RWPE1 (cell line): ENCODE data around the gene CHI3L1.

Experiments used
- CTCF ChIA-PET: fragments of 350-600 bp; sonication (Branson Sonifier 250); formaldehyde crosslinking; extraction: SDS; loops from one replicate; lab custom pipeline; 2021; lab: Yijun Ruan, JAX
- POLR2A ChIA-PET: fragments of 400-600 bp; formaldehyde crosslinking; extraction: SDS; loops from one replicate; lab custom pipeline; 2020; ENCODE audit warnings: antibody characterized with exemption; ENCODE audit not compliant: low non-redundant PET; lab: Yijun Ruan, JAX
- DNase-seq: peaks from one replicate; pipeline ENCODE4 v3.0.0; 2012; ENCODE audit warnings: low spot score
- H3K27ac ChIP-seq: fragments of 450-650 bp; 2 replicates; pipeline ENCODE4 v1.5.1; 2017
- TF ChIP-seq, protein P1 (sequence below): fragments of 450-650 bp; conservative IDR thresholded peaks from 2 replicates; pipeline ENCODE4 v1.5.1; 2017; ENCODE audit warnings: low read depth, mild to moderate bottlenecking

The CHI3L1 gene

DNA sequence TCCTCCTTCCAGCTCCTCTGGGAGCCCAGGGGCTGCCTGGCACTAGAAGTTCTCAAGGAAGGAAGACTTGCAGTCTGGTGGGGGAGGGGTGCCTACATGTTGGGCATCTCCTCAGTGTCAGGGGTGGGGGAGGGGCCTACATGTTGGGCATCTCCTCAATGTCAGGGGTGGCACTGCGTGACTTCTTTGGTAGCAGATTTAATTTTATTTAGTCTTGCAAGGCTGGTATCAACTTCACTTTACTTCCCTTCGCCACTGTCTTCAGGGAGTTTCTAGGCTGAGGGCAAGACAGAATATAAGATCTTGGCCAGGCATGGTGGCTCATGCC lies 40.5 kb downstream of the CHI3L1 start:
- ChIA-PET POLR2A (no interaction called here), CTCF (interaction anchor here (0.7 to 2.1 kb wide), 3 partner anchors 106 to 229 kb away, joined by 3 to 11 read pairs (median 3); no protein-coding TSS in a partner anchor)
- TF ChIP-seq, protein P1, sequence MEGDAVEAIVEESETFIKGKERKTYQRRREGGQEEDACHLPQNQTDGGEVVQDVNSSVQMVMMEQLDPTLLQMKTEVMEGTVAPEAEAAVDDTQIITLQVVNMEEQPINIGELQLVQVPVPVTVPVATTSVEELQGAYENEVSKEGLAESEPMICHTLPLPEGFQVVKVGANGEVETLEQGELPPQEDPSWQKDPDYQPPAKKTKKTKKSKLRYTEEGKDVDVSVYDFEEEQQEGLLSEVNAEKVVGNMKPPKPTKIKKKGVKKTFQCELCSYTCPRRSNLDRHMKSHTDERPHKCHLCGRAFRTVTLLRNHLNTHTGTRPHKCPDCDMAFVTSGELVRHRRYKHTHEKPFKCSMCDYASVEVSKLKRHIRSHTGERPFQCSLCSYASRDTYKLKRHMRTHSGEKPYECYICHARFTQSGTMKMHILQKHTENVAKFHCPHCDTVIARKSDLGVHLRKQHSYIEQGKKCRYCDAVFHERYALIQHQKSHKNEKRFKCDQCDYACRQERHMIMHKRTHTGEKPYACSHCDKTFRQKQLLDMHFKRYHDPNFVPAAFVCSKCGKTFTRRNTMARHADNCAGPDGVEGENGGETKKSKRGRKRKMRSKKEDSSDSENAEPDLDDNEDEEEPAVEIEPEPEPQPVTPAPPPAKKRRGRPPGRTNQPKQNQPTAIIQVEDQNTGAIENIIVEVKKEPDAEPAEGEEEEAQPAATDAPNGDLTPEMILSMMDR, result no peak
- H3K27ac ChIP-seq, result no peak overlapping the region
- no peak for DNase-seq

DNA sequence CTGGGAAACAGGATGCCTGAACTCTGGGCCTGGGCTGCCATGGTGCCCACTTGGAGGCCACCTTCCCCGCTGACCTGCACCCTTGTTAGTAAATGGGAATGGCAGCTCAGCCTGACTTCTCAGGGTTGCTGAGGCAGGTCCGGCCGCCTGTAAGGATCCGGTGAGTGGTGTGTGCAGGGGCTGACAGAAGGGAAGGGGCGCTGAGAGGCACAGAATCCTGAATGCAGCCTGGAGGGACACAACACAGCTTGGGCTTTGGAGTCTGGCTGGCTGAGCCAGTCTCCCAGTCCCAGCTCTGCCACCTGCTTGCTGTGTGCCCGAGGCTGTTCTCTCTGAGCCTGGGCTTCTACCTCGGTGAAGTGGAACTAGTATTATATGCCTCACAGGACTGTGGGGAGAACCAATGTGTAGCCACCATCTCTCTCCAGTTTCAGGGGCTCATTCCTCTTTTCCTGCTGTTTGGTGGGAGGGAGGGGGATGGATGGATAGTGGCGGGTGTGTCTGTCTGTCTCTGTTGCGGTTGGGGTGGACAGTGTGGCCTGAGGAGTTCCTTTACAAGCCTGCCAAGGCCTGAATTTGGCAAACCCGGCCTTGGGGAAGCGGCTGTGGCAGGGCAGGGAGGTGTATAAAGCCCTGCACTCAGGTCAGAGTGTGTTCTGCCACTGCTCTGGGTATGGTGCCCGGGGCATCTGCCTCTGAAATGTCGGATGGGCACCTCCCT lies 41.0 kb downstream of the CHI3L1 start:
- TF ChIP-seq, protein P1, result no peak
- no peak overlapping the region for H3K27ac ChIP-seq
- DNase-seq, result no peak
- POLR2A ChIA-PET, result no interaction called here
- CTCF ChIA-PET, result interaction anchor here (2.9 kb wide), 1 partner anchor 26 kb away, joined by 14 read pairs; no protein-coding TSS in a partner anchor

GRCh38 chr1:203144661-203145060 lies 41.8 kb downstream of the CHI3L1 start:
- DNase-seq, result no peak
- ChIA-PET CTCF (interaction anchor here (1.0 to 2.9 kb wide), 2 partner anchors 27 kb away, joined by 3 to 14 read pairs; no protein-coding TSS in a partner anchor), POLR2A (no interaction called here)
- H3K27ac ChIP-seq, result no peak overlapping the region
- TF ChIP-seq, protein P1, result no peak

- ChIA-PET POLR2A (no interaction called here), CTCF (interaction anchor here (2.9 kb wide), 1 partner anchor 28 kb away, joined by 14 read pairs; no protein-coding TSS in a partner anchor)
- TF ChIP-seq, protein P1, result no peak
- no peak overlapping the region for H3K27ac ChIP-seq
- no peak for DNase-seq
Measured at GRCh38 chr1:203143641-203144040, 42.9 kb downstream of the CHI3L1 start.

GRCh38 chr1:203142684-203143408 lies 43.7 kb downstream of the CHI3L1 start:
- no peak for DNase-seq
- ChIA-PET CTCF (interaction anchor here (1.2 to 2.9 kb wide), 2 partner anchors 29 to 103 kb away, joined by 4 to 14 read pairs; no protein-coding TSS in a partner anchor), POLR2A (no interaction called here)
- H3K27ac ChIP-seq, result no peak overlapping the region
- TF ChIP-seq, protein P1, result no peak

DNA sequence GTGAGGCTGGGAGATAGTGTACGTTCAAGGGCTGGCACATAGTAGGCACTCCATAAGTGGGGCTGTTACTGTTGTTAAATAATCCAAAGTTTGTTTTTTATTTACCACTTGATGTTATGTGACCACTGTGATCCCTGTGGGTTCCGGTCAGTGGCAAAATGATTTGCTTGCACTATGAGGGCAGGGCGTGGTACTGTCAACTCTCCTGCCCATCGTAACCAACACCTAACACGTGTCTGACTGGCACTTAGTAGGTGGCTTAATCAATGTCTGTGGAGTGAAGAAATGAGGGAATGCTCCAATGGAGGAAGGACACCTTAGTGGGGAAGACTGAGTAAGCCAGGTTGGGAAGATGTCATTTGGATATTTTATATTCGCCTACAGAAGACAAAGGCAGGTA lies 44.4 kb downstream of the CHI3L1 start:
- DNase-seq, result no peak
- TF ChIP-seq, protein P1, result no peak
- ChIA-PET CTCF (interaction anchor here (0.6 to 2.9 kb wide), 5 partner anchors 24 to 927 kb away, joined by 3 to 14 read pairs (median 3); no protein-coding TSS in a partner anchor), POLR2A (interaction anchor here (0.7 kb wide), 1 partner anchor 22 kb away, joined by 4 read pairs; no protein-coding TSS in a partner anchor)
- H3K27ac ChIP-seq, result no peak overlapping the region
